Ascending aorta (tissue), 2 donors: ENCODE data around the gene MYO18A. TPM values are rescaled to one million over a fixed set of nuclear protein-coding genes. Genes with fewer than 3 reads are reported as not detected.

Source experiments
- DNase-seq, 2 donors: peaks; one replicate each; pipeline ENCODE4 v3.0.0-alpha.2; 2019; ENCODE audit warnings: low spot score in 2 of 2
- H3K27ac ChIP-seq, 2 donors: fragments of 200-600 bp; sonication (generic); one replicate each; pipeline ENCODE4 v1.5.1; 2016 to 2017; ENCODE audit warnings: mild to moderate bottlenecking in 1 of 2
- H3K27me3 ChIP-seq: fragments of 200-600 bp; sonication (generic); one replicate; pipeline ENCODE4 v1.5.1; 2017
- H3K36me3 ChIP-seq, 2 donors: fragments of 200-600 bp; sonication (generic); one replicate each; pipeline ENCODE4 v1.5.1; 2016
- H3K4me1 ChIP-seq, 2 donors: fragments of 200-600 bp; sonication (generic); one replicate each; pipeline ENCODE4 v1.5.1; 2016 to 2017; ENCODE audit warnings: mild to moderate bottlenecking in 1 of 2
- H3K4me3 ChIP-seq, 2 donors: fragments of 200-600 bp; sonication (generic); one replicate each; pipeline ENCODE4 v1.5.1; 2016 to 2017; ENCODE audit warnings: mild to moderate bottlenecking in 1 of 2
- H3K9me3 ChIP-seq, 2 donors: fragments of 200-600 bp; sonication (generic); one replicate each; pipeline ENCODE4 v1.5.1; 2016
- intact Hi-C: fragments of 100-400 bp; cut with DNase I; formaldehyde crosslinking; loops from one replicate; pipeline ENCODE4 v1.15.1; 2023
- total RNA-seq: library from RNA; depleted of rRNA; stranded (reverse); fragments of >200 nt; gene quantifications from one replicate; pipeline ENCODE4 v1.1.0, GENCODE V29; 2016
- TF ChIP-seq, protein P1 (sequence below), 3 experiments: fragments of 200-600 bp in 2 of 3; fragments of 450-650 bp in 1 of 3; sonication (generic) in 2 of 3; IDR thresholded peaks; one replicate each; pipeline ENCODE4 v1.5.1; 2016 to 2019; ENCODE audit warnings: antibody characterized with exemption in 3 of 3, mild to moderate bottlenecking in 1 of 3, moderate library complexity in 1 of 3

The MYO18A gene
- total RNA-seq, 1 donor from 2014 or later: 185 TPM

DNA sequence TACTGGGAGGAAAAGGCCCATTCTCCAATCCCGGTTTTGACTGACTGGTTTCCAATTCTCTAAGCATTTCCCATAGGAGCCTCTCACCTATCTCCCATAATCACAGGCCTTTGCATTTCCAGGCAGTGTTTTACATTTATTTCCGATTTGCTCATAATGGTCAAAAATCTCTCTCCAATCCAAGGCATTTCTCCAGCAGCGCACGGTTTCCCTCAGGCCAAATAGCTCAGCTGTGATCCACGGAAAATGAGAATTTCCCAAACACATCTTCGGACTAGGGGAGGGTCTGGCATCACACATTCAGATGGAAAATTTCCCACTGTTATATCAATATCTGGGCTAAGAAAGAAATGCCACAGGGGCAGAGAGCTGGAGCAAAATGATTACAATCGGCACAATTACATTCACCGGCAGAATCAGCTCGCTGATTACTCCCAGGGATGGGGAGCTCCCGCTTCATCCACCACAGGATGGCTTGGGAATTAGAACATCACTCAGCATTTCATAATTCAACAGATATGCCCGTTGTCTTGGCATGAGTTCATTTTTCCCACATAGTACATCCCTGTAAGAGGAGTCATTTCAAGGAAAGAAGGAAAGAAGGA lies 130.6 kb downstream of the MYO18A start:
- no peaks in the 10 kb centered on the region for H3K9me3 ChIP-seq
- H3K4me3 ChIP-seq: no peak overlapping the region
- no peaks in the 10 kb centered on the region for H3K27me3 ChIP-seq
- H3K36me3 ChIP-seq: no peaks in the 10 kb centered on the region
- DNase-seq: no peak
- no peak overlapping the region for H3K27ac ChIP-seq
- intact Hi-C loops: loop anchor here (10.0 kb wide), 1 partner anchor 815 kb away; no protein-coding TSS in a partner anchor
- TF ChIP-seq, protein P1, sequence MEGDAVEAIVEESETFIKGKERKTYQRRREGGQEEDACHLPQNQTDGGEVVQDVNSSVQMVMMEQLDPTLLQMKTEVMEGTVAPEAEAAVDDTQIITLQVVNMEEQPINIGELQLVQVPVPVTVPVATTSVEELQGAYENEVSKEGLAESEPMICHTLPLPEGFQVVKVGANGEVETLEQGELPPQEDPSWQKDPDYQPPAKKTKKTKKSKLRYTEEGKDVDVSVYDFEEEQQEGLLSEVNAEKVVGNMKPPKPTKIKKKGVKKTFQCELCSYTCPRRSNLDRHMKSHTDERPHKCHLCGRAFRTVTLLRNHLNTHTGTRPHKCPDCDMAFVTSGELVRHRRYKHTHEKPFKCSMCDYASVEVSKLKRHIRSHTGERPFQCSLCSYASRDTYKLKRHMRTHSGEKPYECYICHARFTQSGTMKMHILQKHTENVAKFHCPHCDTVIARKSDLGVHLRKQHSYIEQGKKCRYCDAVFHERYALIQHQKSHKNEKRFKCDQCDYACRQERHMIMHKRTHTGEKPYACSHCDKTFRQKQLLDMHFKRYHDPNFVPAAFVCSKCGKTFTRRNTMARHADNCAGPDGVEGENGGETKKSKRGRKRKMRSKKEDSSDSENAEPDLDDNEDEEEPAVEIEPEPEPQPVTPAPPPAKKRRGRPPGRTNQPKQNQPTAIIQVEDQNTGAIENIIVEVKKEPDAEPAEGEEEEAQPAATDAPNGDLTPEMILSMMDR (IDR thresholded peaks at IDR 0.05): no peak
- no peaks in the 10 kb centered on the region for H3K4me1 ChIP-seq

DNA sequence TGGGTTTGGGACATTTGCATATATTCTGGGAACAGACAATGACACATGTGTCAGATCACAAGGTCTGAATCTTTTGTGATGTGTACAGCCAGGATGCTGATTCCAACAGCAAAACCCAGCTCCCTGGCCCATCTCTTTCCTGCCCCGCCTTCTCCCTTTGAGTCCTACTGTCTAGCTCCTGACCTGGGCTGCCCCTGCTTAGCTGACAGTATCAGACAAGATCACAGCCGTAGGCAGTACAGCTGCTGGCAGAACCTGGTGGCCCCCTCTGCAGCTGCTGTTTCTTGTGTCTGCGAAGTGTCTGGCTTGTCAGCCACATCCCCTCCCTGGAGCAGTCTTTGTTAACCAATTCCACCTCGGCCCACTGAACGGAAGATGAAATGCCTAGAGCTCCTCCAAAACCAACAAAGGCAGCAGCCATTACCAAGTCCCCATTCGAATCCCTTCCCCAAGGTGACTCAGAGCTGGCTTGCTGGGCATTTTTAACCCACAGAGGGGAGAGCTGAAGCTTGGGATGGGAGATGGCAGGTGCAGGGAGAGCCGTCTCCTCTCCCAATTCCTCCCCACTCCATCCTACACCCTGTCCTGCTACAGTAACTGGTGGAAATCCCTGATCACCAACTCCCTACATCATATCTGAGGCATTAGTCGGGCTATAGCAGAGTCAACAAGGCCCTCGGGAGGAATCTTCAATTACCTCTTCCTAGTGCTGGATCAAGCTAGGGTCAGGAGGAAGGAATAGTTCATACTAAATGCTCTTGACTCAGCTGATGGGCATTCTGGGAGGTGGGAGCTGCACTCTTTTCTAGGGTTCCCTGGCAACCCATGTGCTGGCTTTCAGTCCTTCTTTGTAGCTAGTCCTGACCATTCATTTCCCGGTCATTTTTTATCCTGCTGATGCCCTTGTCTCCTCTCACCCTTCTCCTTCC lies 131.5 kb downstream of the MYO18A start:
- TF ChIP-seq, protein P1 (IDR thresholded peaks at IDR 0.05): no peak
- H3K27me3 ChIP-seq: no peaks in the 10 kb centered on the region
- no peaks in the 10 kb centered on the region for H3K4me1 ChIP-seq
- H3K4me3 ChIP-seq: no peak overlapping the region
- H3K9me3 ChIP-seq: no peaks in the 10 kb centered on the region
- no peak overlapping the region for H3K27ac ChIP-seq
- no peak for DNase-seq
- intact Hi-C loops: no loop called here
- no peaks in the 10 kb centered on the region for H3K36me3 ChIP-seq

DNA sequence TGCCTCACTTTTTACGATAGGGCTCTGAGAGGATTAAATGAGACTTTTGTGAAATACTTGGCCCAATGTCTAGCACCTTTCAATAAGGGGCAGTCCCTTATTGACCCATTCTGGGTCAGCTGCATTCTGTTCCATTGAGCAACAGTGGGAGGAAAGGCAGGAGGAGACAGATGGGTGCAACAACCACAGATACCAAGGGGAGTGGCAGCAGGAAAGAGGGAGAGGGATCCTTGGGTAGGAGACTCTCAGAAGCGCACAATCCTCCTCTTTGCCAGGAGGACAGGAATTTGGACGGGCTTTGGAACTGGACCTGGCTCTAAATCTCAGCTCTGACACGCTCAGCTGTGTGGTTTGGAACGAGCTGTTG lies 133.7 kb downstream of the MYO18A start:
- intact Hi-C loops: no loop called here
- TF ChIP-seq, protein P1 (IDR thresholded peaks at IDR 0.05): no peak
- no peaks in the 10 kb centered on the region for H3K9me3 ChIP-seq
- H3K4me3 ChIP-seq: no peak overlapping the region
- H3K36me3 ChIP-seq: no peaks in the 10 kb centered on the region
- H3K27ac ChIP-seq: no peak overlapping the region
- H3K27me3 ChIP-seq: no peaks in the 10 kb centered on the region
- H3K4me1 ChIP-seq: no peaks in the 10 kb centered on the region
- no peak for DNase-seq

DNA sequence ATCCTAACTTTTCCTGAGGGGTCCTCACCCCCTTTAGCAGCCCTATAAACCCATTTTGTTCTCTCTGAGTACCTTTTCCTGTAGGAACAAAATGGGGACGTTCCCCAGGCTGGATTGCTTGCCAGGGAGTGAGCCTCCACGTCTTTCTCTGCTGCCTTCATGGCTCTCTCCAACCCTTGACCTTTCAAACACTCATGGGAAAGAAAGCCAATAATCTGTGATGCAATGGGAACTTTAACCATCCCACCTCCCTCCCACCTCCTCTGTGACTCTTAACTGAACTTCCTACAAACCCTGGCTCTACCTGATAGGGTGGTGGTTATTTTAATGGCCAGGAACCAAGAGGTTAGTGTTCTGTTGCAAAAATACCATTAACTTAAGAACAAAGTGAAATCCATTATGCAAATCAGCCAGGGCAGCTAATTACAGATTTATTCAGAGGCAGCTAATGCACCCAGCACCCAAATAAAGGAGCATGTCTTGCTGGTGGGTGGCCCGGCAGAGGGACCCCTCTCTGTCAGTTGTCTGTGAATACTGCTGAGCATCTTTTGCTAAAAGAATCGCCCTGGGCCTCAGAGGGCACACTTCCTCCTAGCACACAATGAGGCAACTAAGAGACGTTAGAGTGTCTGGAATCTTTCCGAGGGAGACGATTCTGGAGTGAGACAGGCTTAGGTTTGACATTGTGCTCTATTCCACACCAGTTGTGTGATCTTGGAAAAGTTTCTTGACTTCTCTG lies 134.3 kb downstream of the MYO18A start:
- no peaks in the 10 kb centered on the region for H3K4me1 ChIP-seq
- no peaks in the 10 kb centered on the region for H3K27me3 ChIP-seq
- no peak overlapping the region for H3K4me3 ChIP-seq
- TF ChIP-seq, protein P1 (IDR thresholded peaks at IDR 0.05): no peak
- no peaks in the 10 kb centered on the region for H3K36me3 ChIP-seq
- intact Hi-C loops: no loop called here
- H3K9me3 ChIP-seq: no peaks in the 10 kb centered on the region
- no peak for DNase-seq
- no peak overlapping the region for H3K27ac ChIP-seq

DNA sequence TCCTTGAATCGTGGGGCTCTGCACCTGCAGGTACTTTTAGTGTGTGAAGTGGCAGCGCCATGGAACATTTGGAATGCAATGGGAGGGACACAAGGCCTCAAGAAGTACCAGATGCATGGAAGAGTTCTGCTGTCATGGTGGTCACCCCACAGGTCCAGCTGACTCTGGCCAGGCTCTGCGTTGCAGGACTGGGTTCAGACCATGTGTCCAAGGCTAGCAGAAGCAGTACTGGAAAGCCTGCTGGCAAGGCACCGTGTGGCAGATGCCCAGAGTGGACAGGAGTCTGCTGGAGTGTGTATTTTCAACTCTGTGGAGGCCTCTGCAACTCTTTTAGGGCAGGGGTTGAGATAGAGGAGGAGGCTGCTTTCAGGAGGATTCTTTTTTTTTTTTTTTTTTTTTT lies 135.2 kb downstream of the MYO18A start:
- no peaks in the 10 kb centered on the region for H3K9me3 ChIP-seq
- H3K36me3 ChIP-seq: no peaks in the 10 kb centered on the region
- H3K4me3 ChIP-seq: no peak overlapping the region
- DNase-seq: no peak
- intact Hi-C loops: no loop called here
- TF ChIP-seq, protein P1 (IDR thresholded peaks at IDR 0.05): no peak
- H3K4me1 ChIP-seq: no peaks in the 10 kb centered on the region
- H3K27me3 ChIP-seq: no peaks in the 10 kb centered on the region
- no peak overlapping the region for H3K27ac ChIP-seq
